ENCODE results near the gene ZSCAN31. TPM values are rescaled to one million over a fixed set of nuclear protein-coding genes. Genes with fewer than 3 reads are reported as not detected.
"Not testable (repeated sequence)": the region's sequence is repeated elsewhere in the genome, so short reads cannot be mapped to it uniquely, and the experiment has no call there.

The ZSCAN31 gene
- total and polyA plus RNA-seq, 2 of the 8 experiments (the other 6 are each of a cell fraction or from before 2014, with no cell fraction given), result 1.9 to 7.0 TPM

- H2AK5ac ChIP-seq (ENCODE audit: low read depth, low read length); H3K4me2 ChIP-seq (ENCODE audit: insufficient read depth in 1 of 2, low read depth in 2 of 2, low read length in 2 of 2); H4K8ac ChIP-seq (ENCODE audit: extremely low read depth, insufficient read depth, low read length); H3K23ac ChIP-seq (ENCODE audit: insufficient read length); H3K18ac ChIP-seq (ENCODE audit: extremely low read depth, low read length); H3K79me1 ChIP-seq (ENCODE audit: low read depth, low read length); POLR2A ChIA-PET (ENCODE audit: partially characterized antibody); H3K9me3 ChIP-seq (ENCODE audit: insufficient read depth in 2 of 2, low read depth in 1 of 2, low read length in 1 of 2); H3K14ac ChIP-seq (ENCODE audit: insufficient read length); H3K4me1 ChIP-seq (replicated peaks in 1 of 4; ENCODE audit: control insufficient read depth in 3 of 4, insufficient read depth in 4 of 4, low read length in 3 of 4); H3K79me2 ChIP-seq (ENCODE audit: control insufficient read depth in 1 of 2, insufficient read depth in 2 of 2, low read length in 2 of 2); H2BK12ac ChIP-seq (ENCODE audit: low read depth, low read length); H2BK15ac ChIP-seq (ENCODE audit: low read length); H4K20me1 ChIP-seq (replicated peaks in 1 of 2; ENCODE audit: control insufficient read depth in 1 of 2, insufficient read depth in 2 of 2, low read length in 2 of 2); H3K23me2 ChIP-seq (ENCODE audit: low read depth, low read length); H3K4ac ChIP-seq (replicated peaks; ENCODE audit: insufficient read length, low read depth, low read length); H2AFZ ChIP-seq (ENCODE audit: low read length); DNase-seq (ENCODE audit: low read depth in 1 of 2, low spot score in 2 of 2); H3K9ac ChIP-seq (replicated peaks in 1 of 4; ENCODE audit: extremely low read depth in 1 of 4, low read depth in 3 of 4, low read length in 3 of 4); H2BK20ac ChIP-seq (ENCODE audit: low read length); H2BK5ac ChIP-seq (ENCODE audit: low read depth, low read length); H2BK120ac ChIP-seq (replicated peaks; ENCODE audit: low read depth, low read length); H3K27ac ChIP-seq (ENCODE audit: low read depth, low read length); H3K4me3 ChIP-seq (ENCODE audit: extremely low read depth in 1 of 4, insufficient read depth in 2 of 4, low read depth in 3 of 4, low read length in 4 of 4); H4K5ac ChIP-seq (ENCODE audit: insufficient read length, low read depth, low read length); H3K56ac ChIP-seq (replicated peaks; ENCODE audit: insufficient read length, low read depth, low read length); H3K27me3 ChIP-seq (replicated peaks in 1 of 4; ENCODE audit: control insufficient read depth in 3 of 4, extremely low read depth in 1 of 4, insufficient read depth in 3 of 4, low read length in 3 of 4); H4K91ac ChIP-seq (replicated peaks; ENCODE audit: insufficient read length, low read length); FAIRE-seq: not testable (repeated sequence)
- CTCF ChIA-PET (ENCODE audit: partially characterized antibody), result interaction anchor here (3.7 kb wide), 1 partner anchor 10 kb away, joined by 18 read pairs; no protein-coding TSS in a partner anchor
- H3K36me3 ChIP-seq (ENCODE audit: control insufficient read depth in 2 of 4, insufficient read depth in 4 of 4, low read length in 3 of 4), result peaks cover 9 to 22% (median 18%) of the 10 kb centered on the region in 4 experiments; a peak in 6 of 8 replicates
- 88% methylated on average over 4 of the region's 4 CpGs; no CpG with 5 or more reads in 1 of the 2 experiments for WGBS, 2 experiments (ENCODE audit: extremely low coverage in 1 of 2, insufficient coverage in 1 of 2, insufficient read length in 1 of 2, insufficient replicate concordance in 2 of 2, low coverage in 1 of 2, low lambda C conversion rate in 2 of 2, missing lambda C conversion rate in 1 of 2)
Measured at GRCh38 chr6:28365590-28365989, 29.6 kb upstream of the ZSCAN31 start.

Measured in H1 (cell line).